Activated T-cell treated with anti-CD3 and anti-CD28 coated beads, Interleukin-2, amount 50 U/mL, for 72 hours (primary cell): ENCODE results near the gene KAT8. TPM values are rescaled to one million over a fixed set of nuclear protein-coding genes. Genes with fewer than 3 reads are reported as not detected.
A peak's percentile ranks its signal among the peaks of the same experiment; 100 is the strongest.

Experiments
- ATAC-seq, 2 donors: fragments of 150-1000 bp; cut with Tn5 transposase; replicated peaks in 1 of 2; 2 replicates each; pipeline ENCODE4 v1.10.0; 2021; ENCODE audit warnings: moderate library complexity in 2 of 2, mild to moderate bottlenecking in 1 of 2
- DNase-seq, 2 donors: peaks; one replicate each; pipeline ENCODE4 v3.0.0; 2021 to 2022; ENCODE audit warnings: mixed read lengths in 1 of 2
- H3K27ac Mint-ChIP-seq: one replicate; pipeline ENCODE4 v1.8.0; 2022; ENCODE audit warnings: mild to moderate bottlenecking, moderate library complexity, mixed read lengths
- H3K27me3 Mint-ChIP-seq: one replicate; pipeline ENCODE4 v1.8.0; 2022; ENCODE audit warnings: low read depth, mixed read lengths
- H3K36me3 Mint-ChIP-seq, 2 donors: one replicate each; pipeline ENCODE4 v1.8.0; 2022; ENCODE audit warnings: mixed read lengths in 2 of 2, mild to moderate bottlenecking in 1 of 2; ENCODE audit not compliant: insufficient read depth in 2 of 2
- H3K4me1 Mint-ChIP-seq: one replicate; pipeline ENCODE4 v1.8.0; 2022; ENCODE audit warnings: low read depth, mixed read lengths
- H3K4me3 Mint-ChIP-seq, 2 donors: one replicate each; pipeline ENCODE4 v1.8.0; 2022; ENCODE audit warnings: mild to moderate bottlenecking in 2 of 2, mixed read lengths in 2 of 2, moderate library complexity in 2 of 2
- H3K9me3 Mint-ChIP-seq, 2 donors: one replicate each; pipeline ENCODE4 v1.8.0; 2022; ENCODE audit warnings: mixed read lengths in 2 of 2
- total RNA-seq, 2 donors: library from RNA; stranded (reverse); gene quantifications; one replicate each; pipeline ENCODE4 v1.2.3, GENCODE V29; 2022

Gene KAT8
- total RNA-seq, 2 donors from 2014 or later = 50.8 to 55.5 TPM

GRCh38 chr16:31105677-31106213 is 11.7 kb upstream of the KAT8 start:
- Mint-ChIP-seq H3K36me3 (no peaks in the 10 kb centered on the region), H3K9me3 (no peaks in the 10 kb centered on the region), H3K27me3 (no peaks in the 10 kb centered on the region), H3K4me3 (peak overlapping the region; percentile 43 to 62), H3K4me1 (peaks cover 27% of the 10 kb centered on the region), H3K27ac (no peak overlapping the region)
- DNase-seq (peak; percentile 88 to 92), ATAC-seq (peak; percentile 58 to 61)

DNA sequence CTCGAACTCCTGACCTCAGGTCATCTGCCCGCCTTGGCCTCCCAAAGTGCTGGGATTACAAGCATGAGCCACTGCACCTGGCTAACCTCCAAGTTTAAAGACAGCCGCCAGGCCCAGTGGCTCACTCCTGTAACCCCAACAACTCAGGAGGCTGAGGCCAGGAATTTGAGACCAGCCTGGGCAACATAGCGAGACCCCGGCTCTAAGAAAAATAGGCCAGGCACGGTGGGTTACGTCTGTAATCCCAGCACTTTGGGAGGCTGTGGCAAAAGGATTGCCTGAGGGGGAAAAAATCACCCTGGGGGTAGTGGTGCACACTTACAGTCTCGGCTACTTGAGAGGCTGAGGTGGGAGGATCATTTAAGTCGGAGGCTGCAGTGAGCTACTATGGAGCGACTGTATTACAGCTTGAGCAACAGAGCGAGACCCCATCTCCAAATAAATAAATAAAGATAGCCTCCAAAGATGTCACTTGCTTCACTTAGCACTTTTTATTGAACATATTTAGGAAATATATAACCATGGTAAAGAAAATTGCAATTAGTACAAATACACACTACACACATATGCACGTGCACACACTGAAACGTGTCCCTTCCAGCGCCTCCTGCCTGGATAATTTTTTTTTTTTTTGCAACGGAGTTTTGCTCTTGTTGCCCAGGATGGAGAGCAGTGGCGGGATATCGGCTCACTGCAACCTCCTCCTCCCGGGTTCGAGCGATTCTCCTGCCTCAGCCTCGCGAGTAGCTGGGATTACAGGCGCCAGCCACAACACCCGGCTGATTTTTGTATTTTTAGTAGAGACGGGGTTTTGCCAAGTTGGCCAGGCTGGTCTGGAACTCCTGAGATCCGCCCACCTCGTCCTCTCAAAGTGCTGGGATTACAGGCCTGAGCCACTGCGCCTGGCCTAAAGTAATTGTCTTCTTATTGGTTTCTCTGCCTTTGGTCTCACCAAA is 10.7 kb upstream of the KAT8 start:
- ATAC-seq (no peak), DNase-seq (no peak)
- peak overlapping the region; percentile 94 to 98 for H3K4me3 Mint-ChIP-seq
- H3K9me3 Mint-ChIP-seq = no peaks in the 10 kb centered on the region
- H3K27ac Mint-ChIP-seq = no peak overlapping the region
- H3K36me3 Mint-ChIP-seq = no peaks in the 10 kb centered on the region
- no peaks in the 10 kb centered on the region for H3K27me3 Mint-ChIP-seq
- H3K4me1 Mint-ChIP-seq = peaks cover 27% of the 10 kb centered on the region

DNA sequence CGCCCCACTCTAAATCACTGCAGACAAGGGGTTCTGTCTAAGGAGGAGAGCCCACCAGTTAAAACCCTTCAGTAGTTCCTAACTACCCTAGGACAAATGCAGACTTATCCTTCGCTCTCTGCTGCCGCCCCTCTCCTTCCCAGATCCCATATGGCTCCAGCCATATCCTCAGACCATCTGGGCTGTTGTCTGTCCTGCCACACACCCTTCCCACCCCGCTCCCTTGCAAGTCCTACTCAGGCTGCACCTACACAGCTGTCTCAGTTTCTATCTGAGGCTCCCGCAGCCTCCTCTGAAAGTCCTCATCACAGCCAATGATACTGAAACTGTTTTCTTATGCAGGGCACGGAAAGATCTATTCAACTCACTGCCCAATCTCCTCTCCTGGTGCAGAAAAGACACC is 10.0 kb upstream of the KAT8 start:
- H3K36me3 Mint-ChIP-seq = no peaks in the 10 kb centered on the region
- DNase-seq (peak; percentile 51 to 63), ATAC-seq (peak; percentile 76 to 78)
- H3K27me3 Mint-ChIP-seq = no peaks in the 10 kb centered on the region
- peak overlapping the region; percentile 93 for H3K27ac Mint-ChIP-seq
- peak overlapping the region; percentile 94 to 98 for H3K4me3 Mint-ChIP-seq
- H3K4me1 Mint-ChIP-seq = peaks cover 27% of the 10 kb centered on the region
- no peaks in the 10 kb centered on the region for H3K9me3 Mint-ChIP-seq

DNA sequence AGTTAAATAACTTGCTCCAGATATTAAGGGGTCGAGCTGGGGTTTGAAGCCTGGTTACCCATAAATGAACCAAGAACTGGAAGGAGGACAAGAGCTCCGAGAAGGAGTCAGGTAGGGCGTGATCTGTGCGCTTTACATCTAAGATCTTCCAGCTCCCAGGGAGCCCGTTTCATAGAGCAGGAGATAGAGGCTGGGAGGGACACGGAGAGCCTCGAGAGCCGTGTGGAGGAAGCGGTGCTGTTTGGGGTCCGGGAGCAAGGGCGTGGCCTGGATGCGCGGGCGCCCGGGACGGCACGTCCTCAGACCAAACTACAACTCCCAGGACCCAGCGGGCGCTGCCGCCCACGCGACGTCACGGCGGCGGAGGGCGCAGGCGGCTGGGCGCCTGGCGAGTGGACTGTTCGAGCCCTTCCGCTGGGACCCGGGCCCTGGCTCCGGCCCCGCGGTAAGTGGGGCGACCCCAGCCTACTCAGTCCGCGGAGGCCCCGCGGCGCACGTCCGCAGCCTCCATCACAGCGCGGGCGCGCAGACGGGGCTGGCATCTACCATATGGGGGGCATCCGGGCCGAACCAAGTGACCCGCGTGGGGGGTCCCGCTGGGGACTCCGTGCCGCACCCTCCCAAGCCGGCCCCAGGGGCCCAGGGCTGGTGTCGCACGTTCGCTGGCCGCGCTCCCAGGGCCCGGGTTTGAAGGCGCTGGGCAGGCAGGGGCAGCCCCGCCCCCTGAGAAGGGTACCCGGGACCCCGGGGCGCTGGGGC is 9.2 kb upstream of the KAT8 start, which contains the start of gene BCKDK:
Gene BCKDK, plus strand, starts transcription at position 352 of the 759 bp plus-strand sequence. CDS start 838 bp downstream, outside the sequence.
- H3K9me3 Mint-ChIP-seq = no peaks in the 10 kb centered on the region

DNA sequence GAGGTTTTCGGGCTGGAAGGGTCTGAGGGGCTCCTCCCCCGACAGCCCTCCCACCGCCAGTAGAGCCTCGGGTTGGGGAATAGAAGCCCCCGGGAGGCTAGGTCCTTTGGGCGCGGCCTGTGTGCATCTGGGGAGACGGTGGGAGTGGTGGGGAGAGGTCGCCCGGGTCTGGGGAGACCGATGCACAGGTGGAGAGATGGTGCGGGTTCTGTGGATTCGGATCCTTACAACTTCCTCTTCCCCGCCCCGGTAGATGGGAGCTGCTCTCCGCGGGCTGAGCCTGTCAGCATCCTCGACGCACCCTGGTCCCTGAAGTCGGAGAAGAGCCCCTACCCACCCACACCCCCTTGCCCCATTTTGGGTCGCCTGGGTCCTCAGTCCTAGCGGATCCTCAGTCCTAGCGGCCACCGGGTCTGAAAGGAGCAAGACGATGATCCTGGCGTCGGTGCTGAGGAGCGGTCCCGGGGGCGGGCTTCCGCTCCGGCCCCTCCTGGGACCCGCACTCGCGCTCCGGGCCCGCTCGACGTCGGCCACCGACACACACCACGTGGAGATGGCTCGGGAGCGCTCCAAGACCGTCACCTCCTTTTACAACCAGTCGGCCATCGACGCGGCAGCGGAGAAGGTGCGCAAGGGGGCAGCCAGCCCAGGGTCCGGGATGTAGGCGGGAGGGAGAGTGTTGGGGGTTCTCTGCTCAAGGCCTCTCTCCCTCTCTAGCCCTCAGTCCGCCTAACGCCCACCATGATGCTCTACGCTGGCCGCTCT is 8.5 kb upstream of the KAT8 start:
- no peak for DNase-seq
- ATAC-seq = no peak
- Mint-ChIP-seq H3K4me3 (peak overlapping the region; percentile 69 to 94), H3K4me1 (peaks cover 33% of the 10 kb centered on the region), H3K27ac (no peak overlapping the region), H3K9me3 (no peaks in the 10 kb centered on the region), H3K36me3 (no peaks in the 10 kb centered on the region), H3K27me3 (no peaks in the 10 kb centered on the region)

More for the DNA sequence above, 9.2 kb upstream of the KAT8 start, which contains the start of gene BCKDK:
- Mint-ChIP-seq H3K4me3 (peak within 1 kb of the TSS; percentile 94 to 98), H3K27ac (peak within 1 kb of the TSS; percentile 93), H3K4me1 (peaks cover 27% of the 10 kb centered on the region), H3K27me3 (no peaks in the 10 kb centered on the region), H3K36me3 (no peaks in the 10 kb centered on the region)
- ATAC-seq (peak; percentile 85), DNase-seq (peak; percentile 80 to 85)

- no peak for ATAC-seq
- H3K4me1 Mint-ChIP-seq = peaks cover 38% of the 10 kb centered on the region
These were observed 7.8 kb upstream of the KAT8 start for GRCh38 chr16:31109622-31110021.

GRCh38 chr16:31110106-31111034 is 7.1 kb upstream of the KAT8 start:
- no peak for ATAC-seq
- peaks cover 42% of the 10 kb centered on the region for H3K4me1 Mint-ChIP-seq
- H3K27ac Mint-ChIP-seq = no peak overlapping the region
- no peaks in the 10 kb centered on the region for H3K27me3 Mint-ChIP-seq
- peak overlapping the region in 1 of 2 donors; percentile 82 for H3K4me3 Mint-ChIP-seq
- H3K36me3 Mint-ChIP-seq = peaks cover 0 to 1% of the 10 kb centered on the region in 2 donors
- no peaks in the 10 kb centered on the region for H3K9me3 Mint-ChIP-seq
- DNase-seq = no peak

More at GRCh38 chr16:31109622-31110021, 7.8 kb upstream of the KAT8 start:
- Mint-ChIP-seq H3K4me3 (peak overlapping the region; percentile 66 to 82), H3K36me3 (no peaks in the 10 kb centered on the region), H3K27me3 (no peaks in the 10 kb centered on the region), H3K9me3 (no peaks in the 10 kb centered on the region), H3K27ac (peak overlapping the region; percentile 10)
- DNase-seq = no peak

- ATAC-seq (no peak), DNase-seq (no peak)
- Mint-ChIP-seq H3K4me1 (peaks cover 37% of the 10 kb centered on the region), H3K27me3 (no peaks in the 10 kb centered on the region), H3K27ac (no peak overlapping the region), H3K36me3 (peaks cover 0 to 1% of the 10 kb centered on the region in 2 donors), H3K9me3 (no peaks in the 10 kb centered on the region), H3K4me3 (no peak overlapping the region)
These were observed 5.5 kb upstream of the KAT8 start for GRCh38 chr16:31111881-31112466.

- H3K27me3 Mint-ChIP-seq = no peaks in the 10 kb centered on the region
- ATAC-seq (no peak), DNase-seq (no peak)
- H3K4me3 Mint-ChIP-seq = no peak overlapping the region
- peaks cover 0 to 1% of the 10 kb centered on the region in 2 donors for H3K36me3 Mint-ChIP-seq
- H3K4me1 Mint-ChIP-seq = peaks cover 29% of the 10 kb centered on the region
- H3K27ac Mint-ChIP-seq = peak overlapping the region; percentile 27
- H3K9me3 Mint-ChIP-seq = no peaks in the 10 kb centered on the region
These were observed 4.8 kb upstream of the KAT8 start for GRCh38 chr16:31112711-31113110.

GRCh38 chr16:31113121-31114120 is 4.0 kb upstream of the KAT8 start:
- H3K4me1 Mint-ChIP-seq = peaks cover 32% of the 10 kb centered on the region
- ATAC-seq = no peak
- no peak overlapping the region for H3K27ac Mint-ChIP-seq
- no peaks in the 10 kb centered on the region for H3K27me3 Mint-ChIP-seq
- H3K9me3 Mint-ChIP-seq = no peaks in the 10 kb centered on the region
- H3K36me3 Mint-ChIP-seq = peaks cover 0 to 1% of the 10 kb centered on the region in 2 donors
- DNase-seq = no peak
- H3K4me3 Mint-ChIP-seq = no peak overlapping the region
